ENCODE measurements around the gene PLB1.

Gene PLB1

GRCh38 chr2:28633746-28634145 is 137.9 kb downstream of the PLB1 start:
- no peak for DNase-seq

GRCh38 chr2:28635191-28635611 is 139.3 kb downstream of the PLB1 start:
- DNase-seq = no peak

- DNase-seq = no peak
Measured at GRCh38 chr2:28636491-28636890, 140.6 kb downstream of the PLB1 start.

GRCh38 chr2:28637066-28638047 is 141.5 kb downstream of the PLB1 start:
- no peak for DNase-seq

GRCh38 chr2:28638102-28638501 is 142.2 kb downstream of the PLB1 start:
- no peak for DNase-seq

GRCh38 chr2:28639092-28639691 is 143.3 kb downstream of the PLB1 start:
- DNase-seq = no peak

GRCh38 chr2:28639836-28640235 is 144.0 kb downstream of the PLB1 start:
- DNase-seq = no peak

GRCh38 chr2:28640260-28640907 is 144.5 kb downstream of the PLB1 start:
- DNase-seq = peak; percentile 34

GRCh38 chr2:28640908-28641300 is 145.0 kb downstream of the PLB1 start:
- DNase-seq = no peak

- DNase-seq = no peak
Measured at GRCh38 chr2:28642796-28643195, 146.9 kb downstream of the PLB1 start.

GRCh38 chr2:28643327-28643726 is 147.5 kb downstream of the PLB1 start:
- no peak for DNase-seq

- DNase-seq = peak; percentile 8
Measured at GRCh38 chr2:28643911-28644334, 148.1 kb downstream of the PLB1 start.

- no peak for DNase-seq
Measured at GRCh38 chr2:28644760-28645159, 148.9 kb downstream of the PLB1 start.

- DNase-seq = no peak
Measured at GRCh38 chr2:28645553-28645952, 149.7 kb downstream of the PLB1 start.

GRCh38 chr2:28647682-28648081 is 151.8 kb downstream of the PLB1 start:
- peak; percentile 18 for DNase-seq

- DNase-seq = peak; percentile 5
Measured at GRCh38 chr2:28648147-28648546, 152.3 kb downstream of the PLB1 start.

GRCh38 chr2:28648671-28649395 is 153.0 kb downstream of the PLB1 start:
- DNase-seq = no peak

- DNase-seq = peak; percentile 71
Measured at GRCh38 chr2:28649481-28650265, 153.8 kb downstream of the PLB1 start.

GRCh38 chr2:28650266-28650584 is 154.4 kb downstream of the PLB1 start:
- DNase-seq = no peak

- DNase-seq = no peak
Measured at GRCh38 chr2:28652217-28652616, 156.4 kb downstream of the PLB1 start.

- no peak for DNase-seq
Measured at GRCh38 chr2:28653892-28654662, 158.2 kb downstream of the PLB1 start.

Measured in inflammatory macrophage treated with lipopolysaccharide for 4 hours (primary cell).